ENCODE data around the gene PKP2.
"Not testable (repeated sequence)": the region's sequence is repeated elsewhere in the genome, so short reads cannot be mapped to it uniquely, and the experiment has no call there.

PKP2 gene

DNA sequence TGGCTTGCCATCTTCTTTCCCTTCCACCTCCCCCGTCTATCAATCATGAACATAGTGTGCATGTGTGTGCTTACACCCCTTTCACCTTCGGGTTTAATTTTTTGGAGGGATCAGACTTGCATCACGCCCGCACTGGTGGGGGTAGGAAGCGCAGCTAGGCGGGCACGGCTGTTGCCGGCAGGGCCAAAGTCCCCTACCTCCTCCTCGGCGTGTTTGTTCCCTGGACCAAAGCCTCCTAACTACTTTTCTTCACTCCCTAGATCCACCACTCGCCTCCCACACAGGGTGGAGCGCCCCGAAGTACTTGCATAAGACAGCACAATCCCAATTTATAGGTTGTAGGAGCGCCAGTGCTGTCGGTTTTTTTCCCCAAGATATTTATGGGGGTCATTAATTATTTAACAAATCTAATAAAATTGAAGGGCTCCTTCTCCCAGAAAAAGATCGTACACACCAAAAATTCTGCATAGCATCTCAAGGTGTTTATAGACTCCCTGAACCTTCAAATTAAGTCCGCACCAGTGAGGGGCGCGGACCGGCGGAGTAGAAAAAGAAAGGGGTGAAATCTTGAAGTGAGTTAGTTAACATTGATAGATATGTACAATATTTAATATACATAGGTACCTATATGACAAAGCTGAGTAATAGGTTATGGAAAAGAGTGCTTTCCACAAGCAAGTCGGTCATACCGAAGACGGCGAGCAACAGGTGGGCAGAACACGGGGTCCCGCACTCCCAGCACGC, 717 bp downstream of the PKP2 start:
- peak; percentile 34 for DNase-seq

DNA sequence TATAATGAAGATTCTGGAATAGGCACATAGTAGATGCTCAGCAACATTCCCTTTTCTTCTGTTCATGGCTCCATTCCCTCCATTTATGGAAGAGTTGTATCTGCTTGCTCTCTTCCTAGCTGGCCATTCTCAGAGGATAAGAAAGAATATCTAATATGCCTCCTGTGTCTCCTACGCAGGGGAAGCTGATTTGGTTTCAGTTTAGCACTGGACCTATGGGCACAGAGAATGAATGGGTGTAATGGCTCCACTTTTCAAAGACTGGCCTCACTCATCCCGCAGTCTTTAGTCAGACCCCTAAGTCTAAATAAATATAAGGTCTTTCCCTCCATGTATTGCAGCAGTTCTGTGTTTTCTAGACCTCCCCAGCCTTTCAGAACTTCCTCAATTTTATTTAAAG, 2.0 kb downstream of the PKP2 start:
- DNase-seq: no peak

DNA sequence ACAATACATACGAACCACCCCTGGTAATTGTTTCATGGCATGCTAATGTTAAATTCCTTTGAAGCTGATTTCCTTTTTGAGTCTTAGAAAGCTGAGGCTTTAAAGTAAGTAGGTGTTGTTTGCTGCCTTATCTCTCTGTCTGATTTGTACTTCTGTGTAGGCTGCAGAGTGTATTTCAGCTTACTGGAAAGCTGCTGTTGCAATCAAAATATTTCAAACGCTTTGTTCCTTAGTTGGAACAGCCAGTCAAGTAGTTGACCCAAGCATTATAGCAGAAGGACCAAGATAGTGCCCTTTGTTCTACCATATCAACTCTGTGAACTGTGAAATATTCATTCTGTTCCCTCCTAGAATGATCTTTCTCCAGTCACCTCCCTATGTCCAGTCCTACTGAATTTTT, 3.1 kb downstream of the PKP2 start:
- DNase-seq: no peak

DNA sequence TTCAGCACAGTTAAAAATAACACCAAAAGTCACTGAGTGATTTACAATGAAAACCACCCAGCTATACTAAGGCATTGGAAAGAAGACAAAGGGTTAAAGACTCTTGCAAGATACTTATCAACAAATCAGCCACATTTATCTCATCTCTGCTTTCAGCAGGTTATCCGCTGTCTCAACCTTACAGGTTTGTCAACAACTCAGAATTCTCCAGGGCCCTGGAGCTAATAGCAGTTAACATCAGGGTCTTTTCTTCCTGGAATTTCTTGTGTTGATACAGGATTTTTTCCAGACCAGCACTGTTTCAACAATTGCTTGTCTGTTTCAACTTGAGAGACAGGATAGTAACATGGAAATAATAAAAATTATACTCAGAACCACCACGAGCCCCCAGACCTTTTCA, 3.5 kb downstream of the PKP2 start:
- peak; percentile 10 for DNase-seq

DNA sequence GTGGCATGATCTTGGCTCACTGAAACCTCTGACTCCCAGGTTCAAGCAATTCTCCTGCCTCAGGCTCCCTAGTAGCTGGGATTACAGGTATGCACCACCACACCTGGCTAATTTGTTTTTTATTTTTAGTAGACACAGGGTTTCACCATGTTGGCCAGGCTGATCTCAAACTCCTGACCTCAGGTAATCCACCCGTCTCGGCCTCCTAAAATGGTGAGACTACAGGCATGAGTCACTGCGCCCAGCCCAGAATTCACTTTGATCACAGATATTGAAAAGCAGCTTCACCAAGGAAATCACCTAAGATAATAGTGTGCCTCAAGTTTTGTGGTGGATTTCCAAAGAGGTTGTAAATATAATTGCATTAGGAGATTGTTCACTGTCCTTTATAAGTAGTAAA, 4.2 kb downstream of the PKP2 start:
- DNase-seq: not testable (repeated sequence)

DNA sequence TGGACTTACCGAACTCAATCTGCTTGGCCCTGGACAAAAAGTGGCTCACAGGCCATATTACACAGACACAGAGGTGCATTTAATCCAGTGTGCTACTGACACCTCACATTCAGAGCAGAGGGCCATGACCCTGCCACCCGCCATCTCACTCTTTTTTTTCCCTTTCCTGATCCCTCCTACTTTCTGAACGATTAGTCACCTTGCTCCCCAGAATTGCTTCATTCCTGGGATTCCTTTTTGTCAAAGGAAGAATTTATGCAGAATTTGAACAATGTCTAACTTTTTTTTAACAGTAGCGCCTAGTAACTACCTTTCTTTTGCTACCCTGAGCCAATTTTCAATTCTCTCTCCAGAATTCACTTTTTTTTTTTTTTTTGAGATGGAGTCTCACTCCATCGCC, 4.6 kb downstream of the PKP2 start:
- no peak for DNase-seq

DNA sequence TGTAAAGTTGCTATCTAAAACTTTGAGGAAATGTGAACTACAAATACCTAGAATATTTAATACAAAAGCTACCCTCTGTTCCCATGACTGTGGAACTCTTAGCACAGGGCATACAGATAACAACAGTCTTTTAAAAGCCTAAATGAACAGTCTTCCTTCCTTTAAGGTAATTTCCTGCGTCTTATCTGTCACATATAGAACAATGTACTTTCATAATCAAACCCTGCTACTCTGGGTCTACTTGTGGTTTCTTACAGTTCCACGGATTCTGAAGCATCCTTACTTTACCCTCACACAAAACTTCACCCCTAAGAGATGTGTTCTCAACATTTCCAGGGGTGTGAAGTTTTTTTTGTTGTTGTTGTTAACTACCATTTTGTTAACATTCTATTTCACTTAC, 5.1 kb downstream of the PKP2 start:
- DNase-seq: no peak

DNA sequence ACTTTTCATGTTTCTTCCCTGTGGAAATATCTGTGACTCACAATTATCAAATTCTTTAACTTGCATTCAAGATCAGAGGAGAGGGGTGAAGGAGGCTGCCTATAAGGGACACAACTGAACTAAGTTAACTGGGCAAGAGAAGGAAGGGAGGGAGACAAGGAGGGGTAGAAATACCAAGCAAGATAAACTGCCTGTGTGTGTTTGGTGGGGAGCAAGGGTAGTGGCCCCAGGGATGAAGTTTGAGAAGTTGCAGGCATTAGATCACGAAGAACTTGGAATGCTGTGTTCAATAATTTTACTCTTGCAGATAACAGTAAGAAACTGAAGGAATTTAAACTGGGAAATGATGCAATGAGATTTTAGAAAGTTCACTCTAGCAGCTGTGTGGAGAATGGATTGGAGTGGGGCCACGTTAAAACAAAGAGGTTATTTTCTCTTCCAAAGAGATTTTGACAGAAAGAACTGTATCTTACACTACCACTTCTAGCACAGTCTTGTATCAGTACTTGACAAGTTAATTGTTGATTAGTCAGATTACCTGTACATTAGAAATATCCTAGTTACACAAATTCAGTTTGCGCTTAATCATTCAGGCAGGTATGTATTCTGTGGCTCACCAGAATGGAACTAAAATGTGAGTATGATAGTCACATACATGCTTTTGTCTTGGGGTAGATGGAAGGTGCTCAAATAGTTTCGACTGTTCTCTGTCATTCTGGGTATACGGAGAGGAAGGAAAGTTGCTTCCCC, 7.4 kb downstream of the PKP2 start:
- no peak for DNase-seq

DNA sequence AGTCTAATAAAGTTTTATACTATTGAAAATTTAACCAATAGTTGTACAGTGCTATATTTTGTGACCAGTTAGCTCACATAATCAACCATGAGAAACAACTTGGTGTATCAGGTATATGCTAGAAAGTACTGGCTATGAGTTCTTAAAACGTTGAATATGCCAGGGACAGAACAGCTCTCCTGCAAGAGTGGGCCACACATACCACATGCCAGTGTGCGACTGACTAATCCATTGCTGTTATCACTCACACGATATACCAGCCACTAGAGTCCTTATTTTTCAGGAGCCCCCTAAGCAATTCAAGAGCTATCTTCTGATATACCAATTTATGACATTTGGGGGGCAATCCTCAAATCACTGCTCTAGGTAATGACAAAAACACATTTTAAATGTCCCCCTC, 9.5 kb downstream of the PKP2 start:
- no peak for DNase-seq

DNA sequence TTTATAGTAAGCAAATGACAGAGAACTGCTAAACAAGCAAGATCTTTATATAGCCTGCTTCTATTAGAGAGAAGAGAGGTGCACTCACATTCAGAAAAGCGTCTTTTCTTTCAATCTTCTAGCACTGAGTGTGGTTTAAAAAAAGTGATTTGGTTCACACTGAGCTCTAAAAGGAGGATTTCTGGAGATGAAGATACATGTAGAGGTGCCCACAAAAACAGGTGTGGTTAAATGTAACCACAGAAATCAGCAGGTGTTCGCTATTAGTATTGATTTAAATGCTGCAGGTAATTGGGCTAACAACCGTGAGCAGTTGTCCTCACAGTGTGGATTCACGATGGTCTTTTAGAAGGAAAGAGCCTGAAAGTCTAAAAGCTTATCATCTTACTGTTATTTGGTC, 10.7 kb downstream of the PKP2 start:
- peak; percentile 68 for DNase-seq

DNA sequence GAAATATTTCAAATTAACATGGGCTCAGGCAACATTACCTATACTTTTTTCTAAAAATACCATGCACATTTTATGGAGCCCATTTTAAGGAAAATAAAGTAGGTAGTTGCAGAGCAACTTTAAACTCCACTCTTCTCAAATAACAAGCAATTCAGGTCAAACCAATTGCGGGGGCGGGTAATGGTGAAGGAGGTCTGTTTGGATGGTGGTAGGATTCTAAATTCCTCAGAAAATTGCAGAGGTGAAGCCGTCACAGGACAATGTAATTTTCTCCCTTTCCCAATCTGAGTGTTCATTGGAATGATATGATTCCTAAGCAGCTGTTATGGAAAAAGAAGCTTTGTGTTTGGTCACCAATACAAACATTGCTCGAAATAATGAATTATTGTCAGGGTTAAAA, 11.6 kb downstream of the PKP2 start:
- DNase-seq: no peak

DNA sequence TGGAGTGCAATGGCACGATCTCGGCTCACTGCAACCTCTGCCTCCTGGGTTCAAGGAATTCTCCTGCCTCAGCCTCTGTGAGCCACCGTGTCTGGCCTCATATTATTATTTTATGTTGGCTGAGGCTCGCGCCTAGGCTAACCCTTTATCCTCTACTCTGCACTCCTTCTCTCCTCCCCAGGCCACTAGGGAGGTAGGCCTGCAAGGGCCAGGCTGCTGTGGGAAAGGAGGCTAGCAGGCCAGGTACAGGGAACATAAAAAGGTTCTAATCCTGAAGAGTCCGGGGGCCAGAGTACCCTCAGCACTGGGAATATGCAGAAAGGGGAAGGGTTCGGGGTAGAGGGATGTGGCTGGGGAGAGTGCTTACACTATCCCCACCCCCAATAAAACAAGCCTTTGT, 14.9 kb downstream of the PKP2 start:
- no peak for DNase-seq

DNA sequence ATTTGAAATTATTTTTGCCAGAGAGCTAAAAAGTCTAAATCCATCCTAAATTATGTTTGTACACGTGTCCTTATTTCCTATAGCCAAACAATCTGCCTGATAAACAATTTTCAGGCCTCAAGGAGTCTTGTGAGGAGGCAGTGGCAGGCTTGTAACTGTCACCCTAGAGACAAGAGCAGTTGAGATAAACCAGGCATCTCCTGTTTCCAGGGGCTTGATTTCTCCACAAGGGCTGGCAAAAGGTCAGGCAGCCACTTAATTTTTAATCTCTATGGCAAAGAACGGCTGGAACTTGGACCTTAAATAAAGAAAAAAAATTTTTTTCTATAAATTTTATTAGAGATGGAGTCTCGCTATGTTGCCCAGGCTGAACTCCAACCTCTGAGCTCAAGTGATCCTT, 15.5 kb downstream of the PKP2 start:
- DNase-seq: no peak

DNA sequence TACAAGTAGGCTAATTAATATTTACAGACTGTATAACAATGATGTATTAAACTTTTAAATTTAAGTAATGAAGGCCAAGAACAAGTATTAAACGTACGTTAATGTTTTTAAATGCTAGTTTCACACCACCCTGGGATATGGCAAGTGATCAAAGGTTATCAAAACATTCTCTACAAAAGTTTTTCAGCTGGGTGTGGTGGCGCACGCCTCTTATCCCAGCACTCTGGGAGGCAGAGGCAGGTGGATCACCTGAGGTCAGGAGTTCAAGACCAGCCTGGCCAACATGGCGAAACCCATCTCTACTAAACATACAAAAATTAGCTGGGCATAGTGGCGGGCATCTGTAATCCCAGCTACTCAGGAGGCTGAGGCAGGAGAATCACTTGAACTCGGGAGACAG, 17.5 kb downstream of the PKP2 start:
- DNase-seq: not testable (repeated sequence)

DNA sequence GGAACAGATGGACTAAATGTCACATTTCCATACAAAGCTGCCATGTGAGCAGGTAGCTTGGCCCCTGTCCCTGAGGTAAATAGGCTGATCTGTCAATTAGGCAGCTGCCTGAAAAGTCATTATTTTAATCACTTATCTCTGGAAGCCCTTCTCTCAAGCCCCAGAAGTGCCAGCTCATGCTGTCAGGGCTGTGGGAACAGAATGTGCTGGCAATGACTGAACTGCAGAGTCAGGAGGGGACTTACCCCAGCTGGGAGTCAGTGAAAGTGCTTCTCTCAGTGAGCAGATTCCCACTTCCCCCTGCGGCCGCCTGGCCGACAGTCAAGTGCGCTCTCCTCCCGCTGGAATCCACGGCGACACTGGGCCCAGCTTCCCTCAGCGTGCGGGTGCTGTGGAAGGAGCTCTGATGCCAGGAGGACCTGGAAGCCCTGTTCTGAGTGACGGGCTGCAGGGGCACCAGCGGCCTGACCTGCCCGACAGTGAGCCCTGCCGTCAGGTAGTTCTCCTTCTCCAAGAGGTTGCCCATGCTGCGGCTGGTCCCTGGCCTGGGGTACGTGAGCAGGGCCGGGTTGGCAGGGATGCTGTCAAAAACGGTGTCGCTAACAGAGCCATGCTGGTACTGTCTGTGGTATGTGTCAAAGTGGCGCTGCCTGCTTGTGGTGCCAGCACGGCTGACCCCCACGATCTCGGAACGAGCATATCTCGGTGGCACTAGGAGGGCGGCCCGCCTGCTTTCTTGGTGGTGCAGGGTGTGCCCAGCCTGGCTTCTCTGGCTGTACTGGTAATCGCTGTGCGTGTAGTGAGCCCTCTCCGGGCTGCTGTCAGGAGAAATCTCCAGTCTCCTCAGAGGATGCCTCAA, 18.7 kb downstream of the PKP2 start:
- DNase-seq: peak; percentile 43

DNA sequence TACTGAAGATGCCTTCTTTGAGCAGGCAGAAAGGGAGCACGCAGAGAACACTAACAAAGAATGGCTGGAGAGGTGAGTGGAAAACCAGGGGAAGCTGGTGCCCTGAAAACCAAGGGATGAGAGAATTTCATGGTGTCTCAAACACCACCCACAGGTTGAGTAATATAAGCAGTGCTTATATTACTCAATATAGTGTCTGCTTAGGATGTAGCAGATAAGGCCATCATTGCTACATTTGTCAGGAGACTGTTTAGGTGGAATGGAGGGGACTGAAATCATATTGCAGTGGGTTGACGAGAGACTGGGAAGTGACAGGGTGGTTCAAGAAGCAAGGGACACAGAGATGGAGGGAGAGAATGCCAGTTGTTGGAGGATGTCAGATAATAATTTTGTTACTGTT, 20.6 kb downstream of the PKP2 start:
- no peak for DNase-seq

DNA sequence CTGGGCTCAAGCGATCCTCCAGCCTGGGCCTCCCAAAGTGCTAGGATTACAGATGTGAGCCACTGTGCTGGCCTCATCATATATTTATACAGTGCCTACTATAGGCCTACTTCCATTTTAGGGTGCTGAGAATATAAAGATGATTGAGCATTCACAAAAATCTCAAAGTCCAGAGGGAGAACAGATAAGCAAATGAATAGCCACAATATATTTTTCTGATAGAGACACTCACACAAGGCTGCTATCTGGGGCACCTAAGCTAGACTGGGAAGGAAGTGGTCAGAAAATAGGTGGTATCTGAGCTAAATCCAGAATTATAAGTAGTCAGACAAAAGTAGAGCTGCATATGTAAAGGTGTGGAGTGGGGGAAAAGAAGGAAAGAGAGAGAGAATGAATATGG, 21.6 kb downstream of the PKP2 start:
- no peak for DNase-seq

DNA sequence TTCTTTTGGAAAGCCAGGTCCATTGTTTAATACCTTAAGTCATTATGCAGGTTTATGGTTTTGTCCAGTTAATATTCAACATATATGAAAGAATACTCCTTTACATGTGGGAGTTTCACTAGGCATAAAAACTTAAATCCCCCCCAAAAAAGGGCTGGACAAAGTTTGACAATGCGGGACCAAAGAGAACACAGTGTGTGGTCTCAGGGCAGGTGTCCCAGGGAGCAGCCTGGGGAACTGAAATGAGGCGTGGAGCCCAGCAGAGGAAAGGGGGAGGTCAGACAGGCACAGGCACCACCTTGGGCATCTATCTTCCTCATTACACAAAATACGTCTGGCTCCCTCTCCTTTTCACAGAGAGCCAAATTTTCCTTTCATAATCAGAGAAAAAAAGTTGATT, 22.5 kb downstream of the PKP2 start:
- DNase-seq: no peak

DNA sequence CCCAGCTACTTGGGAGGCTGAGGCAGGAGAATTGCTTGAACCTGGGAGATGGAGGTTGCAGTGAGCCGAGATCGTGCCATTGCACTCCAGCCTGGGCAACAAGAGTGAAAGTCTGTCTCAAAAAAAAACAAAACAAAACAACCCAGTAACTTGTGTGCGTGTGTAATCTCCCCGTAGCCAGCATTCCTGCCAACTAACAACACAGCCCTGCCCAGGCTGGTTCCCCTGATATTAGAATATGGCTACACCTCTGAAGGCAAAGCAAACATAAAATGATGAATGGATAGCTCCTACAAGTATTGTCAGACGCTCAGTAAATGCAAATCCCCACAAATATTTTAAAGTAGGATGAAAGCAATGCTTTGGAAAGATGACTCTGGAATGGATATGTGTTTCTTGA, 24.2 kb downstream of the PKP2 start:
- not testable (repeated sequence) for DNase-seq

DNA sequence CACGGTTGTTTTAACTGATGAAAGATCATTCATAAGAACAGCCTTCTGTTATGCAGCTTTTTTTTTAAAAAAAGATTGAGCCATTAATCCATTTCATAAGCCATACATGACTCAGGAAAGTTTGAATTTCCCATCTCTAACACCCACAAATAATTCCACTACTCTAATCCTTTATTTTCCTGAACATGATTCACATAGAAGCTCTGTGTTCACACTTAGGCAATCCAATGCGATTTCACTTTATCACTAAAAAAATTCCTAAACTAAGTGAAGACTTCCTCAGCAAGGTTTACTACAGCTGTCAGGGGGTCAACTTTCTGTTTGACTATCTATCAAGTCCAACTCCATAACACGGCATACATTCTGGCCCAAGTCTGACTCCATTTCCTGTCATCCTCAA, 25.9 kb downstream of the PKP2 start:
- DNase-seq: no peak

DNA sequence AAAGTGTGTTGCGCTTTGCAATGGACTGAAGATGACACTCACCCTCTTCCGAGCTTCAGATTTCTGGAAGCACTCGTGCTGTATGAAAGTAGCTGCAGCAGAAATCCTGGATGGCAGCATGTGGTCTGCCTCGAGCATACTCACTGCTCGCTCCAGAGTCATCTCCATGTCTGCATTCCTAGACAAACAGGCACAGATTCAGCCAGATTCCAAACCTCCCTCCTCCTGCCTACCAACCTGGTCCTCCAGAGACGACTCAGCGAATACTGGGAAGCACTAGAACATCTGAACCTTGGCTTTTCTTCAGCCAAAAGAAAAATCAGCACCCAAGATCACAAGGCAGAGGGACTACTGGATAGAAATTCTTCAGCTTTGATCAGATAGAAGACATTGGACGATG, 27.7 kb downstream of the PKP2 start:
- DNase-seq: no peak

DNA sequence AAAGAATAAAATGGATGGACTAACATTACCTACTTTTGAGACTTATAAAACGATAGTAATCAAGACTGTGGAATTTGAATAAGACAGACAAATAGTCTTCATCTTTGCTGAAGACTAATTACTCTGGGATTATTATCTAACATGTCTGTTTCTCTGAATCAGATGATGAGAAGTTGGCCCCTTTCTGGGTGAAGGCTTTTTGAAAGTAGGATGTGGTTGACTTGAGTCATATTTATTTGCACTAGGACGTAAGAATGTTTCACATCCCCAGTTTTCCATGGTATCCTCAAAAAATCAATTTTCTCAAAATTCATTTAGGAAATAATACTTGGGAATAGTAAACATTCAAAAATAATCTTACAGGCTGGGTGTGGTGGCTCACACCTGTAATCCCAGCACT, 31.8 kb downstream of the PKP2 start:
- no peak for DNase-seq

DNA sequence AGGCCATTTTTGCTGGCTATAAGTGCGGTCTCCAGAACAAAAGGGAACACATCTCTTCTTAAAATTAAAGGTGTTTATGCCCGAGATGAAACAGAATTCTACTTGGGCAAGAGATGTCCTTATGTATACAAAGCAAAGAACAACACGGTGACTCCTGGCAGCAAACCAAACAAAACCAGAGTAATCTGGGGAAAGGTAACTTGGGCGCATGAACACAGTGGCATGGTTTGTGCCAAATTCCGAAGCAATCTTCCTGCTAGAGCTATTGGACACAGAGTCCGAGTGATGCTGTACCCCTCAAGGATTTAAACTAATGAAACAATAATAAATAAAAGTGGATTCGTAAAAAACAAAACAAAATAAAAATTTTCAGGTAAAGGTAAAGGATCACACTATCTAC, 33.4 kb downstream of the PKP2 start:
- no peak for DNase-seq

DNA sequence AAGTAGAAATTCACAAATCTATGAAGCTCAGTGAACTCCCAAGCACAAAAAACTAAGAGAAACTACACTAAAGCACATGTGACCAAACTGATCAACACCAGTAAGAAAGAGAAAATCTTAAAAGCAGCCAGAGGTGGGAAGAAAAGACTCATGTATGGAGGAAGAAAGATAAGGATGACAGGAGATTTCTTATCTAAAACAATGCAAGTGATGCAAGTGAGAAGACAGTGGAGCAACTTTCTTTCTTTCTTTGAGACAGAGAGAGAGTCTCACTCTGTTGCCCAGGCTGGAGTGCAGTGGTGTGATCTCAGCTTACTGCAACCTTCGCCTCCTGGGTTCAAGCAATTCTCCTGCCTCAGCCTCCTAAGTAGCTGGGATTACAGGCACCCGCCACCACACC, 34.9 kb downstream of the PKP2 start:
- DNase-seq: not testable (repeated sequence)
